H1 (cell line): ENCODE measurements around the gene SELPLG. TPM values are rescaled to one million over a fixed set of nuclear protein-coding genes. Genes with fewer than 3 reads are reported as not detected.

Source experiments
- POLR2AphosphoS5 ChIP-seq: IDR thresholded peaks from 2 replicates; pipeline ENCODE4 v1.6.1; 2011; ENCODE audit warnings: low read depth, low read length
- polyA plus RNA-seq, 7 experiments: library from polyadenylated mRNA; depleted of rRNA in 3 of 7; stranded (reverse) in 5 of 7; unstranded in 2 of 7; fragments of >200 nt in 5 of 7; fragments of 200-250 nt in 2 of 7; gene quantifications; 1 replicate in 5 of 7; 2 replicates in 1 of 7; 4 replicates in 1 of 7; pipeline versions ENCODE4 v1.2.1 to v1.2.3, GENCODE V29; 2011 to 2013; ENCODE audit warnings: missing spikeins in 2 of 7, mixed read lengths in 2 of 7
- total RNA-seq: library from RNA; stranded (reverse); fragmentation: NEBNext Ultra II Directional; extraction: Animal tissue kit (Norgen Biotek cat#: 25700); gene quantifications from 2 replicates; pipeline ENCODE4 v1.2.1, GENCODE V29; 2021

SELPLG gene
- total and polyA plus RNA-seq, 2 of the 8 experiments (the other 6 are each of a cell fraction or from before 2014, with no cell fraction given): 0.18 TPM; not detected in 1

GRCh38 chr12:108677381-108677780 lies 43.7 kb upstream of the SELPLG start (continued):
- no peak for TF ChIP-seq POLR2AphosphoS5
